Panc1 (cell line): ENCODE data around the gene DENND1C. TPM values are rescaled to one million over a fixed set of nuclear protein-coding genes. Genes with fewer than 3 reads are reported as not detected.

Experiments
- ATAC-seq: fragments of 200-7000 bp; cut with Tn5 transposase; 2 replicates; pipeline ENCODE4 v1.9.1; 2020; ENCODE audit warnings: mild to moderate bottlenecking, moderate library complexity
- Bru-seq: library from RNA; stranded (reverse); fragments of 400-500 nt; gene quantifications from one replicate; lab custom pipeline; 2021; lab: Mats Ljungman, UMichigan
- BruChase-seq, 2 experiments: library from RNA; stranded (reverse); fragments of 400-500 nt; gene quantifications; one replicate each; lab custom pipeline; 2021; lab: Mats Ljungman, UMichigan
- BruUV-seq: library from RNA; stranded (reverse); fragments of 400-500 nt; replicated peaks from 2 replicates; lab custom pipeline; 2021; lab: Mats Ljungman, UMichigan
- CTCF ChIA-PET: fragments of 300-600 bp; sonication (Branson Sonifier 250); formaldehyde crosslinking; loops from one replicate; lab custom pipeline; 2022; ENCODE audit warnings: antibody characterized with exemption; lab: Charles Lee
- POLR2A ChIA-PET: fragments of 300-600 bp; sonication (Branson Sonifier 250); formaldehyde crosslinking; loops from one replicate; lab custom pipeline; 2022; ENCODE audit warnings: antibody characterized with exemption; lab: Charles Lee
- DNase-seq: peaks from one replicate; pipeline ENCODE4 v3.0.0-alpha.2; 2010; ENCODE audit warnings: low read depth, low spot score
- H3K27ac ChIP-seq: 2 replicates; pipeline ENCODE4 v1.5.1; 2011; ENCODE audit warnings: mild to moderate bottlenecking, low read length, inconsistent platforms
- H3K27me3 ChIP-seq: fragments of 200-500 bp; sonication (Bioruptor generic); 2 replicates; pipeline ENCODE4 v1.6.0; 2014; ENCODE audit warnings: low read length, inconsistent platforms; ENCODE audit not compliant: control insufficient read depth, insufficient read depth
- H3K36me3 ChIP-seq: fragments of 200-500 bp; sonication (Bioruptor generic); 2 replicates; pipeline ENCODE4 v1.5.1; 2014; ENCODE audit warnings: inconsistent platforms, mild to moderate bottlenecking, low read length, moderate library complexity; ENCODE audit not compliant: control insufficient read depth, insufficient read depth
- H3K4me1 ChIP-seq: 2 replicates; pipeline ENCODE4 v1.5.1; 2011; ENCODE audit warnings: inconsistent platforms, mild to moderate bottlenecking, low read length, moderate library complexity; ENCODE audit not compliant: control insufficient read depth, insufficient read depth
- H3K4me3 ChIP-seq, 2 experiments: 2 replicates each; pipeline ENCODE4 v1.5.1; 2011 to 2012; ENCODE audit warnings: low read depth in 2 of 2, low read length in 2 of 2, mild to moderate bottlenecking in 2 of 2, inconsistent platforms in 1 of 2, moderate library complexity in 1 of 2
- H3K9me3 ChIP-seq: fragments of 200-500 bp; sonication (Bioruptor generic); 2 replicates; pipeline ENCODE4 v1.5.1; 2014; ENCODE audit warnings: low read depth, mild to moderate bottlenecking, inconsistent platforms, low read length, moderate library complexity; ENCODE audit not compliant: control insufficient read depth, insufficient read depth
- CTCF ChIP-seq: fragments of 450-650 bp; IDR thresholded peaks from 2 replicates; pipeline ENCODE4 v1.5.1; 2017; ENCODE audit warnings: mild to moderate bottlenecking
- POLR2AphosphoS5 ChIP-seq: IDR thresholded peaks from 2 replicates; pipeline ENCODE4 v1.6.1; 2012; ENCODE audit warnings: mild to moderate bottlenecking, low read depth, low read length, moderate library complexity
- REST ChIP-seq, 2 experiments: IDR thresholded peaks; 2 replicates each; pipeline ENCODE4 v1.6.1; 2011 to 2012; ENCODE audit warnings: low read depth in 2 of 2, control low read depth in 1 of 2, low read length in 1 of 2, mild to moderate bottlenecking in 1 of 2, moderate library complexity in 1 of 2; ENCODE audit not compliant: insufficient read depth in 1 of 2
- SIN3A ChIP-seq: IDR thresholded peaks from 2 replicates; pipeline ENCODE4 v1.6.1; 2012; ENCODE audit warnings: low read depth, mild to moderate bottlenecking, low read length, moderate library complexity, borderline replicate concordance; ENCODE audit not compliant: insufficient read depth
- TCF7L2 ChIP-seq: IDR thresholded peaks from 2 replicates; pipeline ENCODE4 v1.6.1; 2011; ENCODE audit warnings: mild to moderate bottlenecking, low read depth, low read length, inconsistent platforms
- in situ Hi-C: cut with HindIII; loops from 2 replicates; pipeline ENCODE4 v1.10.0; 2016; ENCODE audit warnings: low sequenced_read_pairs, low pct_unique_long_range_greater_than_20kb
- intact Hi-C: fragments of 100-400 bp; cut with micrococcal nuclease; formaldehyde crosslinking; loops from one replicate; pipeline ENCODE4 v1.10.0; 2022; ENCODE audit not compliant: unreplicated experiment
- long read RNA-seq: library from polyadenylated mRNA; unstranded; transcript quantifications from one replicate; pipeline ENCODE4 v2.0.0, GENCODE V29; 2021; ENCODE audit not compliant: unreplicated experiment
- polyA plus RNA-seq: library from polyadenylated mRNA; unstranded; fragments of >200 nt; gene quantifications from one replicate; pipeline ENCODE4 v1.2.1, GENCODE V29; 2012; ENCODE audit warnings: missing spikeins; ENCODE audit not compliant: insufficient read length
- total RNA-seq: library from RNA; stranded (reverse); gene quantifications from one replicate; pipeline ENCODE4 v1.2.1, GENCODE V29; 2021; ENCODE audit not compliant: unreplicated experiment

Gene DENND1C
- total RNA-seq = 0.39 TPM
- 1.2 TPM for polyA plus RNA-seq
- Bru-seq, nascent RNA = percentile 14 among the genes with signal in this experiment
- BruChase-seq, experiment 1, labeled RNA remaining after a 2-hour chase = percentile 6 among the genes with signal in this experiment
- percentile 10 among the genes with signal in this experiment for BruChase-seq, experiment 2, labeled RNA remaining after a 6-hour chase
- long read RNA-seq = 0 reads

- ChIA-PET POLR2A (no interaction called here), CTCF (no interaction called here)
- Histone ChIP-seq H3K36me3 (no peaks in the 10 kb centered on the region), H3K4me1 (no peaks in the 10 kb centered on the region), H3K27ac (no peak within 1 kb of the TSS), H3K9me3 (no peaks in the 10 kb centered on the region), H3K4me3 (no peak within 1 kb of the TSS), H3K27me3 (no peaks in the 10 kb centered on the region)
- peak; percentile 73 for ATAC-seq
- intact Hi-C loops (no loop called here), in situ Hi-C loops (no loop called here)
- no peak for DNase-seq
- no TSS peak for BruUV-seq
- TF ChIP-seq CTCF (peak; percentile 76), POLR2AphosphoS5 (no peak)
These were observed at the start of gene DENND1C for GRCh38 chr19:6481541-6482342. TSS of gene DENND1C (minus strand) at chr19:6481787. CDS start at chr19:6481695, 92 bp downstream.

- ChIA-PET POLR2A (interaction anchor here (0.6 to 0.7 kb wide), 2 partner anchors 42 to 310 kb away, joined by 3 read pairs; no protein-coding TSS in a partner anchor), CTCF (interaction anchor here (0.6 kb wide), 1 partner anchor 10 kb away, joined by 3 read pairs; no protein-coding TSS in a partner anchor)
- BruUV-seq = TSS peak; percentile 95
- H3K27ac ChIP-seq = peak within 1 kb of the TSS; percentile 88
- ATAC-seq = peak; percentile 91
- H3K9me3 ChIP-seq = no peaks in the 10 kb centered on the region
- no peaks in the 10 kb centered on the region for H3K27me3 ChIP-seq
- peak within 1 kb of the TSS; percentile 51 to 85 for H3K4me3 ChIP-seq
- H3K4me1 ChIP-seq = peaks cover 10% of the 10 kb centered on the region
- no peak for TF ChIP-seq CTCF
- TF ChIP-seq TCF7L2 = no peak
- TF ChIP-seq SIN3A = no peak
- TF ChIP-seq REST (IDR thresholded peaks at IDR 0.05; ENCODE audit: insufficient read depth in 1 of 2, low read depth in 2 of 2, low read length in 1 of 2) = no peak
- peak; percentile 80 for TF ChIP-seq POLR2AphosphoS5
- in situ Hi-C loops (no loop called here), intact Hi-C loops (no loop called here)
- H3K36me3 ChIP-seq = no peaks in the 10 kb centered on the region; the same call in 1 of the 2 replicates
- DNase-seq = no peak
These were observed 49.0 kb upstream of the DENND1C start, which contains the start of gene TNFSF9 for GRCh38 chr19:6530386-6531162. TSS of gene TNFSF9 (plus strand) at chr19:6531026. CDS start at chr19:6531037, 11 bp downstream.
